GM12878 (cell line): ENCODE results near the gene B4GALT5. TPM values are rescaled to one million over a fixed set of nuclear protein-coding genes. Genes with fewer than 3 reads are reported as not detected.

Experiments
- ASH2L ChIP-seq: fragments of 300-600, 200-600 bp; sonication (generic); IDR thresholded peaks from 2 replicates; pipeline ENCODE4 v1.6.1; 2017; ENCODE audit warnings: low read depth, mild to moderate bottlenecking, borderline replicate concordance
- BACH1 ChIP-seq: fragments of 450-650 bp; IDR thresholded peaks from 2 replicates; pipeline ENCODE4 v1.6.1; 2017; ENCODE audit warnings: mild to moderate bottlenecking, borderline replicate concordance
- CREM ChIP-seq: IDR thresholded peaks from 2 replicates; pipeline ENCODE4 v1.6.1; 2014; ENCODE audit warnings: antibody characterized with exemption, low read depth
- E2F8 ChIP-seq: fragments of 450-650 bp; IDR thresholded peaks from 2 replicates; pipeline ENCODE4 v1.6.1; 2018; ENCODE audit warnings: mild to moderate bottlenecking, low read depth, moderate library complexity; ENCODE audit not compliant: partially characterized antibody
- ELK1 ChIP-seq: IDR thresholded peaks from 2 replicates; pipeline ENCODE4 v1.6.1; 2012; ENCODE audit warnings: low read depth, low read length, improper control_type of control experiment
- EZH2 ChIP-seq: IDR thresholded peaks from 2 replicates; pipeline ENCODE4 v1.6.1; 2012; ENCODE audit warnings: low read depth, mild to moderate bottlenecking, control low read depth, inconsistent platforms, low read length, borderline replicate concordance; ENCODE audit not compliant: control insufficient read depth
- FOXK2 ChIP-seq: fragments of 450-650 bp; IDR thresholded peaks from 2 replicates; pipeline ENCODE4 v1.6.1; 2017; ENCODE audit warnings: mild to moderate bottlenecking, moderate library complexity
- GABPA ChIP-seq: IDR thresholded peaks from 2 replicates; pipeline ENCODE4 v1.6.1; 2014; ENCODE audit warnings: antibody characterized with exemption, low read depth, mild to moderate bottlenecking, inconsistent platforms
- IRF3 ChIP-seq: fragments of 450-650 bp; IDR thresholded peaks from 2 replicates; pipeline ENCODE4 v1.6.1; 2014; ENCODE audit warnings: mild to moderate bottlenecking
- JUNB ChIP-seq: IDR thresholded peaks from 2 replicates; pipeline ENCODE4 v1.6.1; 2016; ENCODE audit warnings: antibody characterized with exemption, mild to moderate bottlenecking
- KAT2A ChIP-seq: conservative IDR thresholded peaks from 2 replicates; pipeline ENCODE4 v1.6.1; 2011; ENCODE audit warnings: low read depth, low read length; ENCODE audit not compliant: control insufficient read depth
- KDM1A ChIP-seq: fragments of 200-600 bp; sonication (generic); IDR thresholded peaks from 2 replicates; pipeline ENCODE4 v1.6.1; 2016; ENCODE audit warnings: borderline replicate concordance
- NFXL1 ChIP-seq: fragments of 450-650 bp; IDR thresholded peaks from 2 replicates; pipeline ENCODE4 v1.6.1; 2017; ENCODE audit warnings: antibody characterized with exemption, mild to moderate bottlenecking, borderline replicate concordance
- NFYA ChIP-seq: IDR thresholded peaks from 2 replicates; pipeline ENCODE4 v1.6.1; 2011; ENCODE audit warnings: low read depth, mild to moderate bottlenecking, low read length, improper control_type of control experiment, borderline replicate concordance
- NKRF ChIP-seq: fragments of 450-650 bp; conservative IDR thresholded peaks from 2 replicates; pipeline ENCODE4 v1.6.1; 2017; ENCODE audit warnings: mild to moderate bottlenecking, moderate library complexity
- SKIL ChIP-seq: fragments of 450-650 bp; IDR thresholded peaks from 2 replicates; pipeline ENCODE4 v1.6.1; 2017; ENCODE audit warnings: mild to moderate bottlenecking, low read depth, inconsistent platforms; ENCODE audit not compliant: poor library complexity, severe bottlenecking
- SMC3 ChIP-seq: IDR thresholded peaks from 2 replicates; pipeline ENCODE4 v1.6.1; 2011; ENCODE audit warnings: low read length, improper control_type of control experiment, borderline replicate concordance
- SREBF2 ChIP-seq: IDR thresholded peaks from 2 replicates; pipeline ENCODE4 v1.6.1; 2012; ENCODE audit warnings: mild to moderate bottlenecking, low read length
- SUPT20H ChIP-seq: IDR thresholded peaks from 2 replicates; pipeline ENCODE4 v1.6.1; 2011; ENCODE audit warnings: low read depth, mild to moderate bottlenecking, low read length, moderate library complexity, borderline replicate concordance; ENCODE audit not compliant: control insufficient read depth
- TBL1XR1 ChIP-seq: IDR thresholded peaks from 2 replicates; pipeline ENCODE4 v1.6.1; 2012; ENCODE audit warnings: low read depth, low read length, improper control_type of control experiment
- TCF12 ChIP-seq: IDR thresholded peaks from 2 replicates; pipeline ENCODE4 v1.6.1; 2011; ENCODE audit warnings: low read depth, mild to moderate bottlenecking, low read length
- TCF7 ChIP-seq: IDR thresholded peaks from 2 replicates; pipeline ENCODE4 v1.6.1; 2014; ENCODE audit warnings: antibody characterized with exemption, borderline replicate concordance
- ZNF217 ChIP-seq: fragments of 450-650 bp; IDR thresholded peaks from 2 replicates; pipeline ENCODE4 v1.6.1; 2017; ENCODE audit warnings: antibody characterized with exemption, mild to moderate bottlenecking
- polyA plus RNA-seq, 11 experiments: library from polyadenylated mRNA; depleted of rRNA in 4 of 11; unstranded in 6 of 11; stranded (reverse) in 5 of 11; fragments of >200 nt; fragmentation: Nextera tagmentation in 4 of 11; fragmentation: Illumina TruSeq in 1 of 11; extraction: Ambion mirVana in 4 of 11; extraction: Trizol in 1 of 11; gene quantifications; 1 replicate in 1 of 11; 2 replicates in 10 of 11; pipeline versions ENCODE4 v1.2.1 to v1.2.3, GENCODE V29; 2011 to 2016; ENCODE audit warnings: inconsistent platforms in 2 of 11, missing spikeins in 2 of 11, low read depth in 1 of 11
- total RNA-seq, 4 experiments: library from RNA; depleted of rRNA in 3 of 4; stranded (reverse); fragments of >200 nt in 3 of 4; fragmentation: Illumina TruSeq in 1 of 4; extraction: Trizol in 1 of 4; gene quantifications; 2 replicates each; pipeline versions ENCODE4 v1.2.1 to v1.2.3, GENCODE V29; 2013 to 2021

The B4GALT5 gene
- total and polyA plus RNA-seq, 10 of the 15 experiments (the other 5 are each of a cell fraction or from before 2014, with no cell fraction given): 2.0 to 55.5 (median 20.2) TPM

GRCh38 chr20:49705358-49705757, 8.3 kb downstream of the B4GALT5 start (continued):
- TF ChIP-seq NFYA (no peak), BACH1 (no peak), ZNF217 (no peak), KAT2A (no peak), ELK1 (no peak), EZH2 (no peak), SMC3 (no peak), NFXL1 (no peak), SREBF2 (no peak), KDM1A (no peak), SKIL (no peak), JUNB (no peak), TCF7 (peak; percentile 30; the same call in 1 of the 2 replicates), IRF3 (no peak), SUPT20H (no peak), TBL1XR1 (0 out of 2 replicates have a peak, but pooled peaks have one; percentile 11), NKRF (no peak; the same call in 1 of the 2 replicates), ASH2L (no peak), FOXK2 (no peak), TCF12 (0 out of 2 replicates have a peak, but pooled peaks have one; percentile 22), E2F8 (no peak), GABPA (no peak), CREM (peak; percentile 45)
